Suprapubic skin (tissue), 4 donors: ENCODE measurements around the gene TSC22D3. TPM values are rescaled to one million over a fixed set of nuclear protein-coding genes. Genes with fewer than 3 reads are reported as not detected.
A peak's percentile ranks its signal among the peaks of the same experiment; 100 is the strongest.

Experiments
- DNase-seq, 2 donors: peaks; one replicate each; pipeline ENCODE4 v3.0.0-alpha.2; 2019; ENCODE audit warnings: low spot score in 2 of 2
- H3K27ac ChIP-seq: fragments of 200-600 bp; sonication (generic); one replicate; pipeline ENCODE4 v1.5.1; 2019
- H3K27me3 ChIP-seq: fragments of 200-600 bp; sonication (generic); one replicate; pipeline ENCODE4 v1.5.1; 2019
- H3K36me3 ChIP-seq: fragments of 200-600 bp; sonication (generic); one replicate; pipeline ENCODE4 v1.5.1; 2019
- H3K4me1 ChIP-seq: fragments of 200-600 bp; sonication (generic); one replicate; pipeline ENCODE4 v1.5.1; 2019
- H3K4me3 ChIP-seq: fragments of 200-600 bp; sonication (generic); one replicate; pipeline ENCODE4 v1.5.1; 2019; ENCODE audit warnings: mild to moderate bottlenecking
- H3K9me3 ChIP-seq: fragments of 200-600 bp; sonication (generic); one replicate; pipeline ENCODE4 v1.5.1; 2019
- CTCF ChIP-seq, 2 donors: fragments of 200-600 bp in 1 of 2; fragments of 450-650 bp in 1 of 2; sonication (generic) in 1 of 2; IDR thresholded peaks; one replicate each; pipeline ENCODE4 v1.5.1; 2016 to 2019; ENCODE audit warnings: antibody characterized with exemption in 2 of 2, mild to moderate bottlenecking in 1 of 2, moderate library complexity in 1 of 2
- EP300 ChIP-seq: sonication (generic); formaldehyde crosslinking; IDR thresholded peaks from one replicate; pipeline ENCODE4 v1.6.1; 2017; ENCODE audit warnings: antibody characterized with exemption
- POLR2A ChIP-seq, 2 donors: fragments of 450-650 bp; IDR thresholded peaks; one replicate each; pipeline ENCODE4 v1.6.1; 2017; ENCODE audit warnings: antibody characterized with exemption in 2 of 2, mild to moderate bottlenecking in 2 of 2, moderate library complexity in 2 of 2
- POLR2AphosphoS5 ChIP-seq, 3 donors: sonication (generic); formaldehyde crosslinking; IDR thresholded peaks; one replicate each; pipeline ENCODE4 v1.6.1; 2017; ENCODE audit warnings: antibody characterized with exemption in 3 of 3
- WGBS: methylation state at CpG from one replicate; pipeline ENCODE4 v1.1.5; 2018; 5-methylcytosine and 5-hydroxymethylcytosine counted together
- total RNA-seq, 4 donors: library from RNA; depleted of rRNA; stranded (reverse); fragments of >200 nt; gene quantifications; one replicate each; pipeline ENCODE4 v1.1.0, GENCODE V29; 2016

The TSC22D3 gene
- total RNA-seq, 4 donors from 2014 or later = 487 to 1,035 (median 681) TPM

- no peaks in the 10 kb centered on the region for H3K9me3 ChIP-seq
- TF ChIP-seq EP300 (no peak), POLR2A (IDR thresholded peaks at IDR 0.05) (no peak), CTCF (IDR thresholded peaks at IDR 0.05) (no peak), POLR2AphosphoS5 (IDR thresholded peaks at IDR 0.05) (no peak)
- peaks cover 45% of the 10 kb centered on the region for H3K4me1 ChIP-seq
- no peak overlapping the region for H3K27ac ChIP-seq
- 56% methylated on average over 9 of the region's 9 CpGs for WGBS
- H3K36me3 ChIP-seq = no peaks in the 10 kb centered on the region
- no peaks in the 10 kb centered on the region for H3K27me3 ChIP-seq
- DNase-seq = no peak
- H3K4me3 ChIP-seq = no peak overlapping the region
Measured at GRCh38 chrX:107726816-107727534, 48.6 kb downstream of the TSC22D3 start.

DNA sequence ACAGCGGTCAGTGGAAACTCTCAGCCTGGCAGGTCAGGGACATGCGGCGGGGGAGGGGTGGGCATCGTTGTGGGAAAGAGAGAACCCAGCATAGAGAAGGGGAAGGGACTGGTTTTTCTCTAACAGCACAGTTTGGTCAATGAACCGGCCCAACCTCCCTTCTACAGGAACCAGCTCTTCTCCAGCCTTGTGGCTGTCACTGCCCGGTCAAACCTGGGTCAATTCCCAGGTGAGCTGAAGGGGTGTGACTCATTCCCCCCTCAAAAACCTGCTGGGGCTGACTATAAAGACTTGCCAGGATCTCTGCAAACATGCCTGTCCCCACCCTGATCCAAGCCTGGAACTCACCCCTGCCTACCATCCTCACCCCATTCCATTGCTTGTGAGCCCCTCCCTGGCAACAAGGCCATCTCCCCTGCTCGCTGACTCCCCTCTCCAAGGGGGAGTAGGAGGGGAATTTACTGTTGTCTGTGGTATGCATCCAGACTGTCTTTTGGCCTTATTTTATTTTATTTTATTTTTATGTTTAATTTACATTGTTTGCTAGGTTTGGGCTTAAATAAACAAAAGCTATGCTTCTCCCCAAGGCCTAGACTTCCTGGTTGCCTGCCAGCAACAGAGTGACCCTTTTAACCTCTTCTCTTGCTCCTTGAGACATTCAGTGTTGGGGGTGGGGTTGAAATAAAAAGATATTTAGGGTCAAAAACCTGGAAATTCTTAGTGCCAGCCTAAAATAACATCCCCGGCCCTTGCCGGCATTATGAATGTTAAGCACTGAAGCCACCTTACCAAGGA lies 49.6 kb downstream of the TSC22D3 start:
- Histone ChIP-seq H3K9me3 (no peaks in the 10 kb centered on the region), H3K27me3 (no peaks in the 10 kb centered on the region), H3K4me1 (peaks cover 37% of the 10 kb centered on the region), H3K27ac (peak overlapping the region; percentile 10), H3K4me3 (no peak overlapping the region), H3K36me3 (no peaks in the 10 kb centered on the region)
- DNase-seq = no peak
- WGBS = 75% methylated on average over 9 of the region's 9 CpGs
- TF ChIP-seq CTCF (IDR thresholded peaks at IDR 0.05) = no peak
- no peak for TF ChIP-seq EP300
- no peak for TF ChIP-seq POLR2AphosphoS5 (IDR thresholded peaks at IDR 0.05)
- no peak for TF ChIP-seq POLR2A (IDR thresholded peaks at IDR 0.05)

GRCh38 chrX:107724653-107725052 lies 50.9 kb downstream of the TSC22D3 start:
- WGBS = 52% methylated on average over 3 of the region's 3 CpGs
- H3K27ac ChIP-seq = no peak overlapping the region
- no peaks in the 10 kb centered on the region for H3K9me3 ChIP-seq
- TF ChIP-seq POLR2A (IDR thresholded peaks at IDR 0.05) (no peak), CTCF (IDR thresholded peaks at IDR 0.05) (no peak), EP300 (no peak), POLR2AphosphoS5 (IDR thresholded peaks at IDR 0.05) (no peak)
- peaks cover 25% of the 10 kb centered on the region for H3K4me1 ChIP-seq
- no peak for DNase-seq
- H3K27me3 ChIP-seq = no peaks in the 10 kb centered on the region
- H3K4me3 ChIP-seq = no peak overlapping the region
- H3K36me3 ChIP-seq = no peaks in the 10 kb centered on the region

GRCh38 chrX:107723511-107723910 lies 52.1 kb downstream of the TSC22D3 start:
- Histone ChIP-seq H3K9me3 (no peaks in the 10 kb centered on the region), H3K36me3 (no peaks in the 10 kb centered on the region), H3K4me1 (peaks cover 25% of the 10 kb centered on the region), H3K27ac (no peak overlapping the region), H3K27me3 (no peaks in the 10 kb centered on the region), H3K4me3 (no peak overlapping the region)
- 67% methylated on average over 4 of the region's 4 CpGs for WGBS
- no peak for DNase-seq
- TF ChIP-seq EP300 = no peak
- TF ChIP-seq CTCF (IDR thresholded peaks at IDR 0.05) = no peak
- no peak for TF ChIP-seq POLR2A (IDR thresholded peaks at IDR 0.05)
- TF ChIP-seq POLR2AphosphoS5 (IDR thresholded peaks at IDR 0.05) = no peak
